Adrenal gland (tissue), 5 donors: ENCODE results near the gene ADGRL2.

ENCODE experiments used
- POLR2A ChIP-seq, 2 donors: fragments of 450-650 bp; IDR thresholded peaks; one replicate each; pipeline ENCODE4 v1.6.1; 2017; ENCODE audit warnings: antibody characterized with exemption in 2 of 2, mild to moderate bottlenecking in 2 of 2, moderate library complexity in 1 of 2
- TF ChIP-seq, protein P1 (sequence below), 6 experiments: fragments of 450-650 bp in 4 of 6; fragments of 200-600 bp in 2 of 6; sonication (generic) in 1 of 6; IDR thresholded peaks; 1 replicate in 5 of 6; 2 replicates in 1 of 6; pipeline versions ENCODE4 v1.5.1 to v1.8.0; 2016 to 2021; ENCODE audit warnings: antibody characterized with exemption in 6 of 6, mild to moderate bottlenecking in 2 of 6, moderate library complexity in 1 of 6
- donor health status: DM: no; HTN: no; CAD: no.

DNA sequence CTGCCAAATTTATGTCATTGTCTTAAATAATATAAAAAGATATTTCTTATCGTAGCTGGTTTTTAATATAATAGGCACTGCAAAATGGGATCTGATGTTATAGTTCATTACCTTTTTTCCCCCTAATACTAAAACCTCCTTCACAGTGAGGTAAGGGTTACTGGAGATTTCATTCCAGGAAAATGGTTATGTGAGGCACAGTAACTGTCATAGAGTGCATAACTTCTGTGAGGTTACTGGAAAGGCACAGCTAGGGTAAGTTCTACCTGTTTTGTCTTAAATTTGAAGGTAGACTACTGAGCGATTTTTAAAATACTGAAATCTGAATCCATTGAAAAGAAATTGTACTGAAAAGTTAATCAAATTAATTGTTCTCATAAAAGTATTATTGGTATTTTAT is 13.0 kb downstream of the ADGRL2 start:
- TF ChIP-seq, protein P1, sequence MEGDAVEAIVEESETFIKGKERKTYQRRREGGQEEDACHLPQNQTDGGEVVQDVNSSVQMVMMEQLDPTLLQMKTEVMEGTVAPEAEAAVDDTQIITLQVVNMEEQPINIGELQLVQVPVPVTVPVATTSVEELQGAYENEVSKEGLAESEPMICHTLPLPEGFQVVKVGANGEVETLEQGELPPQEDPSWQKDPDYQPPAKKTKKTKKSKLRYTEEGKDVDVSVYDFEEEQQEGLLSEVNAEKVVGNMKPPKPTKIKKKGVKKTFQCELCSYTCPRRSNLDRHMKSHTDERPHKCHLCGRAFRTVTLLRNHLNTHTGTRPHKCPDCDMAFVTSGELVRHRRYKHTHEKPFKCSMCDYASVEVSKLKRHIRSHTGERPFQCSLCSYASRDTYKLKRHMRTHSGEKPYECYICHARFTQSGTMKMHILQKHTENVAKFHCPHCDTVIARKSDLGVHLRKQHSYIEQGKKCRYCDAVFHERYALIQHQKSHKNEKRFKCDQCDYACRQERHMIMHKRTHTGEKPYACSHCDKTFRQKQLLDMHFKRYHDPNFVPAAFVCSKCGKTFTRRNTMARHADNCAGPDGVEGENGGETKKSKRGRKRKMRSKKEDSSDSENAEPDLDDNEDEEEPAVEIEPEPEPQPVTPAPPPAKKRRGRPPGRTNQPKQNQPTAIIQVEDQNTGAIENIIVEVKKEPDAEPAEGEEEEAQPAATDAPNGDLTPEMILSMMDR (IDR thresholded peaks at IDR 0.05): no peak
- TF ChIP-seq POLR2A (IDR thresholded peaks at IDR 0.05): no peak
